Kidney epithelial cell (primary cell): Measurements from ENCODE around the gene TNFRSF25. TPM values are rescaled to one million over a fixed set of nuclear protein-coding genes. Genes with fewer than 3 reads are reported as not detected.

Source experiments
- DNase-seq: peaks from one replicate; pipeline ENCODE4 v3.0.0-alpha.2; 2010; ENCODE audit warnings: low read depth
- H3K27me3 ChIP-seq: 2 replicates; pipeline ENCODE4 v1.6.0; 2011; ENCODE audit warnings: low read length; ENCODE audit not compliant: control insufficient read depth, insufficient read depth
- H3K36me3 ChIP-seq: 2 replicates; pipeline ENCODE4 v1.5.1; 2011; ENCODE audit warnings: low read length; ENCODE audit not compliant: control insufficient read depth, insufficient read depth
- H3K4me3 ChIP-seq: 2 replicates; pipeline ENCODE4 v1.5.1; 2011; ENCODE audit warnings: low read depth, mild to moderate bottlenecking, control low read depth, low read length
- CTCF ChIP-seq: IDR thresholded peaks from 2 replicates; pipeline ENCODE4 v1.5.1; 2011; ENCODE audit warnings: mild to moderate bottlenecking, moderate library complexity, low read length, control low read depth, inconsistent platforms; ENCODE audit not compliant: insufficient read depth, poor library complexity, severe bottlenecking
- total RNA-seq: library from RNA; depleted of rRNA; stranded (reverse); fragments of >200 nt; gene quantifications from 2 replicates; pipeline ENCODE4 v1.2.3, GENCODE V29; 2015

Gene TNFRSF25
- total RNA-seq, 1 donor from 2014 or later = 20.2 TPM

DNA sequence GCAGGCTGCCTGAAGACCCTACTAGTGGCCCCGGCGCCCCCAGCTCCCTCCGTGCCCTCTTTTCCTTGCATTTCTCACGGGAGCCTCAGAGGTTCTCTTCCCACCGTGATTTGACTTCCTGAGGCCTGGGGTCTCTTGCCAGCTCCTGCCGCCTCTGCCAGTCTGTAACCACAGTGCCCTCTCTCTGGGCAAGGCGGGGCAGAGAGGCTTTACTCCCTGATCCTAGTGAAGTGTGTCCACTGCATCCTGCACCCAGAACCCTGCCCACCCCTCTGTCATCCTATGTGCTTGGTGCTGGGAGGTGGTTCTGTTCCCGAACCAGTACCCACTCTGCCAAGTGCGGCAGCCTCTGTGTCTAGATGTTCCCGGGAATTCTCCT is 39.0 kb downstream of the TNFRSF25 start:
- peaks cover 51% of the 10 kb centered on the region for H3K27me3 ChIP-seq
- no peaks in the 10 kb centered on the region for H3K36me3 ChIP-seq

GRCh38 chr1:6426277-6426971 is 39.5 kb downstream of the TNFRSF25 start:
- H3K4me3 ChIP-seq = no peak overlapping the region
- no peak for TF ChIP-seq CTCF
- DNase-seq = no peak
- H3K36me3 ChIP-seq = no peaks in the 10 kb centered on the region
- H3K27me3 ChIP-seq = peaks cover 53% of the 10 kb centered on the region

More for the DNA sequence above, 39.0 kb downstream of the TNFRSF25 start:
- no peak for DNase-seq
- TF ChIP-seq CTCF = no peak
- no peak overlapping the region for H3K4me3 ChIP-seq

- no peaks in the 10 kb centered on the region for H3K36me3 ChIP-seq
- H3K4me3 ChIP-seq = no peak overlapping the region
- peaks cover 56% of the 10 kb centered on the region for H3K27me3 ChIP-seq
- TF ChIP-seq CTCF = no peak
- DNase-seq = no peak
Observed at GRCh38 chr1:6425658-6426057, 40.3 kb downstream of the TNFRSF25 start.

DNA sequence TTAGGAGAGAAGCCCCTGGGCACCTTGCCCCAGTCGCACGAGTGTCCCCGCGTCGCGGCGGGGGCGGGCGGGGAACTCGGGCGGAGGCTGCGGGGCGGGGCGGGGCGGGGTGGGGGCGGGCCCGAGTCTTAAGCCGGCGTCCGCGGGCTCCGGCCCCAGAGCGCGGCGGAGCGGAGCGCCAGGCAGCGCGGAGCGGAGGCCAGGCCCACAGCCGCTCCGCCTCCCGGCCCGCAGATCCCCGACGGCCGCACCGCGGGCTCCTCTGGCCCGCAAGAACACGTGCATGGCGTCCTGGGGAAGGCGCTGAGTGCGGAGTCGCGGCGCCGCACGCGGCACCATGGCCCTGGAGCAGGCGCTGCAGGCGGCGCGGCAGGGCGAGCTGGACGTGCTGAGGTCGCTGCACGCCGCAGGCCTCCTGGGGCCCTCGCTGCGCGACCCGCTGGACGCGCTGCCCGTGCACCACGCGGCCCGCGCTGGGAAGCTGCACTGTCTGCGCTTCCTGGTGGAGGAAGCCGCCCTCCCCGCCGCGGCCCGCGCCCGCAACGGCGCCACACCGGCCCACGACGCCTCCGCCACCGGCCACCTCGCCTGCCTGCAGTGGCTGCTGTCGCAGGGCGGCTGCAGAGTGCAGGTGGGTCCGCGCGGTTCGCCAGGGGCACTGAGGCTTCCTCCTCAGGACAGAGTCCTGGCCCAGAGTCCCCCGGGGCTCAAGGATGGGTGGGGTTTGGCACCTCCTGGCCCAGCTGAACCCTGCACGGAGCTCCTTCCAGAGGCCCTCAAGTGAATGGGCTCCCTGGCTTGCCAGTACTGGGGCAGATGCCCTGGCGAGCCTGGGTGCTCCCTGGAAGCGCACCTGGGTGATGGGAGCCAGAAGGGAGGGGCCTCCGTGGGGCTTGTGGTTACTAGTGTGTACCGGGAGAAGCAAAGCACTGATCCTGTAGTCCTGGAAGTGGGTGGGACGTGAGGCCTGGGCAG is 41.1 kb downstream of the TNFRSF25 start, which contains the start of gene ESPN:
TSS of gene ESPN (plus strand) at position 158 of the 975 bp plus-strand sequence. CDS start at position 338, 180 bp downstream.
- no peak for DNase-seq
- Histone ChIP-seq H3K27me3 (peaks cover 58% of the 10 kb centered on the region), H3K36me3 (no peaks in the 10 kb centered on the region), H3K4me3 (no peak within 1 kb of the TSS)
- no peak for TF ChIP-seq CTCF

DNA sequence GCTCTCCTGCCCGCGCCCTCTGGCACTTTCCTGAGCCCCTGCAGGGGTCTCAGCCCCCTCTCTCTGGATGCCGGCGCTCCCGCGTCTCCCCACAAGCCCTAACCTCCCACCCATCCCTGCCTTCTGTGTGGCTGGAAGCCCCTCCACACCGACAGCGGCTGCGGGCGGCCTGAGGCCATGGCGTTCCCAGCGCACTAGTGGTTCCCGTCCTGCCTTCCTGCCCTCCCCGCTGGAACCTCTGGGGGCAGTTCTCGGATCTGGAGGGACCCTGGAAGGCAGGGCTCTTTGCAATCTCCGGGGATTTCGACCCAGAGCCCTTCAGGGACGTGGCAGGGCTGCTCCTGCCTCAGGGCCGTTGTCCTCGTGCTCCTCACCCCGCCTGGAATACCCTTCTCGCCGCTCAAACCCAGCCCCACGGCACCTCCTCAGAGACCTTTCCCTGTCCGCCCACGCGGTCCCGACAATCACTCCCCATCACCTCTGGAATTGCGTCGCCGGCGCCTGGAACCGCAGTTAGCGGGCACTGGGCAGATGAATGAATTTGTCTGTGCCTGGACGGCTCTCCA is 41.9 kb downstream of the TNFRSF25 start:
- DNase-seq = no peak
- Histone ChIP-seq H3K36me3 (no peaks in the 10 kb centered on the region), H3K27me3 (peaks cover 64% of the 10 kb centered on the region), H3K4me3 (no peak overlapping the region)
- no peak for TF ChIP-seq CTCF
